HFF-Myc (cell line): ENCODE data around the gene ZNF407.

Source experiments
- DNase-seq: peaks from one replicate; pipeline ENCODE4 v3.0.0-alpha.2; 2011; ENCODE audit warnings: low read depth; ENCODE audit errors: extremely low read depth
- H3K4me3 ChIP-seq: replicated peaks from 2 replicates; pipeline ENCODE4 v1.5.1; 2011; ENCODE audit warnings: low read depth, mild to moderate bottlenecking, control low read depth, low read length
- TF ChIP-seq, protein P1 (sequence below): IDR thresholded peaks from 2 replicates; pipeline ENCODE4 v1.5.1; 2012; ENCODE audit warnings: mild to moderate bottlenecking, low read depth, low read length, control low read depth; ENCODE audit errors: missing control alignments

ZNF407 gene

DNA sequence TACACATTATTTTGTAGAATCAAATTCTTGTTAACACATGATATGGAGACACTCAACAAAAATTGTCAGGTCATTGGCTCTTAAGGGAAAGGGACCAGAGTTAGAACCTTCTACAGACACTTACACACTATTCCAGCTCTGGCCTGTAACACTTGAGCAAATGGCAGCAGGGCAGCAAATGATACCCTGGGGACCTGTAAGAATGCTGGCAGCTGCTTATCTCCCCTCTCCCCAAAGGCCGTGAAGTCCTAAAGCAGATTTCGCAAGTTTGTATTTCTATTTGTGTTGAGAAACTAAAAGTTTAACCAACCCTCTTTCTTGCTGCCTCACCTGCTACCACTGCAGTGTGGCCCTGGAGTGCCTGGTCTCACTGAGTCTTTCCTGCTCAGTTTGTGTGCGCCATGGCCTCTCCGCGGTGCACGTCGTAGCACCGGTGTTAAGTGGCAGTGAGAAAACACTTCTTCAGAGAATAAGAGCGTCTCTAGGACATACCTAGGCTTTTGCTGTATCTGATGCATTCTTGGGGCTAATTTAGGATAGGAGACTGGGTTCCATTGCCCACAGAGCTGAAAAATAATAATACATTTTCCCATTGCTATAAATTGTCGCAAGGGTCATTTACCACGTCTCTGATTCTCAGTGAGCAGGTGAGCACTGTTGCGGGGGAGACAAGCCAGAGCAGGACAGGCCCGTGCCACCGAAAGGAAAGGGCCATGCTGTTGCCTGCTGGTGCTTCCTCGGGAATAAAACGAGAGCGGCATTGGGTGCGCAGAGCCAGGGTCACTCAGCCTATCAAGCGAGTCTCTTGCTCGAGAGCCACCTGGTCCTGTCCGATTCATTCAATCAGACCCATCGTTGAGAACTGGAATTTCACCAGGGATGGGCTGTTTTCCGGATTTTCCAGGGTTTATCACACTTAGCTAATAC, 406.4 kb downstream of the ZNF407 start:
- DNase-seq = no peak
- TF ChIP-seq, protein P1, sequence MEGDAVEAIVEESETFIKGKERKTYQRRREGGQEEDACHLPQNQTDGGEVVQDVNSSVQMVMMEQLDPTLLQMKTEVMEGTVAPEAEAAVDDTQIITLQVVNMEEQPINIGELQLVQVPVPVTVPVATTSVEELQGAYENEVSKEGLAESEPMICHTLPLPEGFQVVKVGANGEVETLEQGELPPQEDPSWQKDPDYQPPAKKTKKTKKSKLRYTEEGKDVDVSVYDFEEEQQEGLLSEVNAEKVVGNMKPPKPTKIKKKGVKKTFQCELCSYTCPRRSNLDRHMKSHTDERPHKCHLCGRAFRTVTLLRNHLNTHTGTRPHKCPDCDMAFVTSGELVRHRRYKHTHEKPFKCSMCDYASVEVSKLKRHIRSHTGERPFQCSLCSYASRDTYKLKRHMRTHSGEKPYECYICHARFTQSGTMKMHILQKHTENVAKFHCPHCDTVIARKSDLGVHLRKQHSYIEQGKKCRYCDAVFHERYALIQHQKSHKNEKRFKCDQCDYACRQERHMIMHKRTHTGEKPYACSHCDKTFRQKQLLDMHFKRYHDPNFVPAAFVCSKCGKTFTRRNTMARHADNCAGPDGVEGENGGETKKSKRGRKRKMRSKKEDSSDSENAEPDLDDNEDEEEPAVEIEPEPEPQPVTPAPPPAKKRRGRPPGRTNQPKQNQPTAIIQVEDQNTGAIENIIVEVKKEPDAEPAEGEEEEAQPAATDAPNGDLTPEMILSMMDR = no peak
- no peak overlapping the region for H3K4me3 ChIP-seq

DNA sequence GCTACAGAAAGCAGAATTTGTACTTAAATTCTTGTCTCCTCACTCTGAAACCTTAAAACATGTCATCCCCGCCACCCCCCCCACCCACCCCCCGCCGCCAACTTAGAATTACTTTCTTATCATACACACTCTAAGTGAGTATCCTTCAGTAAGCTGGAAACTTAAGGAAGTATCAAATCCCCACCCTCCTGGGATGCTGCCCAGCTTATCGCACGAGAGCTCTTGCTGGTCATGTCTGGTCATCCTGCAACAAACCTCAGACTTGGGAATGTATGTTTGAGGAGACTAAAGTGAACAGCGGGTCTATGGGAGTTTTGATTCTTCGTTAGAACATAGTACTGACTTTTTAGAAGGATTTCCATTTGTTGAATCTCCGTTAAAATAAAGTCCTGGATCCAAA, 408.0 kb downstream of the ZNF407 start:
- no peak for DNase-seq
- H3K4me3 ChIP-seq = no peak overlapping the region
- TF ChIP-seq, protein P1 = no peak

DNA sequence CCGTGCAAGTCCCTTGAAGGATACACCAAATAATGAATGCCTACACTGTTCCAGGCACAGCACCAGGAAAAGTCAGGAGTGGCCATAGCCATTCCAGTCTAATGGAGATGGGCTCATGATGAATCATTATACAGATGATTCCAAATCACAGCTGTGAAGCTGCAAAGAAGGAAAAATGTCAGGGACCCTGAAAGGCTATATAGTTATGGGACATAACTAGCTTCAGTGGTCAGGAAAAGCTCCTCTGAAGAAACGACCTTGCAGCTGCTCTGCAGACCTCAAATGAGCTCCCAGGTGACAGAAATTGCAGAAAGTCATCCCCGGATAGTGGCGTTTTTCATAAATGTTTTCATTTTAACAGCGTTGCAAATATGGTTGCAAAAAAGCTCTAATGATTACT, 410.5 kb downstream of the ZNF407 start:
- no peak overlapping the region for H3K4me3 ChIP-seq
- no peak for DNase-seq
- TF ChIP-seq, protein P1 = no peak

DNA sequence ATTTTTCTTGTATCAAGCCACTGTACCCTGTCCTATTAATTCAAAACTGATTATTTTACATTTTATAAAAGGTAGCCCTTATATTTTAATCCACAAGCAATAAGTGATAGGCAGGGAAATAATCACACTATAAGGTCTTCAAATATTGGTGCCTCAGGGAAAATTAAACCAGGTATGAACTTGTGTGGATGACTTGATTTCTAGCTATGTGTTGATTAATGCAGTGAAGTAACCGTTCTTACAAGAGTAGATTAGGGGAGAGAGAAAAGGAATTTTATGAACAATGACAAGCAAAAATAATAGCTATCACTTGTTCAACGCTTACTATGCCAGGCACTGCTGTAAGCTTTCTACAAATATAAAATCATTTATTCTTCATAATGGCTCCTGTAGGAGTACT, 411.6 kb downstream of the ZNF407 start:
- no peak overlapping the region for H3K4me3 ChIP-seq
- no peak for DNase-seq
- TF ChIP-seq, protein P1 = no peak

DNA sequence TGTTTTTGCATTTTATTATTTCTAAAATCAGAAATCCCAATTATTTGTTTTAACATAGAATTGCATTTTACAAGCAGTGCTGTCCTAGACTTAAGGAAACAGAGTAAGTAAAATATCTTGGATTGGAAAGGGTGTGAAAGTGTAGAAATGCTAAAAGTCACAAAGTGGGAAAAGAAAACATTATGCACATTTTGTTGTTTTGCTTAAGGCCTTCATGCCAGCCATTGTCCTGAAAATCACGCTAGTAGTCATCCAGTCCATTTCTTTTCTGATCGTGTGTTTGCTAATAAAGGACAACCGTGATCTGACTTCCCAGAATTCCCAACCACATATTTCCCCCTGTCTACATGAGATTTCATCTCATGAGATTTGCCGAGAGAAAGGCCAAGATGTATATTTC, 412.2 kb downstream of the ZNF407 start:
- H3K4me3 ChIP-seq = no peak overlapping the region
- TF ChIP-seq, protein P1 = no peak
- DNase-seq = no peak

DNA sequence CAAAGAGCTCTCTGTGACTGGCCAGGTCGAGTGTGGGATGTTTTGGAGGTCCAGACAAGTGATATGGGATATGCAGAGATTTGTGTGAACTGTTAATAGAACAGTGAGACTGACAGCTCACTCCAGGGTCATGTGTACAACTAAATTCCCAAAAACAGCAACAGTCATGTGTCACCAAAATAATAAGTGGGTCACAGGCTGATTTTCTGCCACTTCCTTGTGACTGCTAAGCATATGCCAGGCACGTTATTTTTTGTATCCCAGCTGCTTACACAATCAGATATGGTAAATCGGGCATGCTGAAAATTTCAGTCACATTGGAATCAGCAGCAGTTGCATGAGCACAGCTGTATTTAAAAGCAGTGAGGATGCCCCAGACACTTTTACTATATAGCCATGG, 412.6 kb downstream of the ZNF407 start:
- TF ChIP-seq, protein P1 = no peak
- no peak overlapping the region for H3K4me3 ChIP-seq
- no peak for DNase-seq

DNA sequence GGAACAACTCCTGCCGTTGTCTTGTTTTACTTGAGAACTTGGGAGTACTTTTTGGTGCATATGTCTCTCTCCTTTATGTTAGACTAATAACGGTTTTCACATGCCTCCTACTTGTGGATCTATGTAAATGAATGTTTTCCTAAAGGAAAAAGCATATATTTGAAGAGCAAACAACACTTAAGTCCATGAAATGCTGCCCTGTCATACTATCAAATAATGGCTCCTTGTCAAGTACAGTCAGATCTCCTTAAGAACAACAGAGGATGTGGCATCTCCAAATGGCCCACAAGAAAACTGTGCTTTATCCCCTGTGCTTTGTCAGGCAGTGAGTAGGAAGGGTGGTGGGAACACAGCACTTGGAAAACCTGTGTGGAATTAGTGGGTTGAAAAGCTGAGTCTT, 413.0 kb downstream of the ZNF407 start:
- no peak overlapping the region for H3K4me3 ChIP-seq
- TF ChIP-seq, protein P1 = no peak
- no peak for DNase-seq
